GM06990 (cell line): Measurements from ENCODE around the gene CIITA.
A peak's percentile ranks its signal among the peaks of the same experiment; 100 is the strongest.

ENCODE experiments used
- DNase-seq: peaks from one replicate; pipeline ENCODE4 v3.0.0-alpha.2; 2011; ENCODE audit not compliant: insufficient read length; ENCODE audit errors: extremely low read depth
- H3K27me3 ChIP-seq: replicated peaks from 2 replicates; pipeline ENCODE4 v1.6.0; 2011; ENCODE audit warnings: low read length; ENCODE audit not compliant: control insufficient read depth, insufficient read depth
- H3K36me3 ChIP-seq: 2 replicates; pipeline ENCODE4 v1.5.1; 2011; ENCODE audit warnings: low read length; ENCODE audit not compliant: control insufficient read depth, insufficient read depth
- H3K4me3 ChIP-seq: replicated peaks from 2 replicates; pipeline ENCODE4 v1.5.1; 2011; ENCODE audit warnings: low read depth, mild to moderate bottlenecking, control low read depth, low read length
- TF ChIP-seq, protein P1 (sequence below): IDR thresholded peaks from 2 replicates; pipeline ENCODE4 v1.5.1; 2011; ENCODE audit warnings: low read length, control low read depth, mild to moderate bottlenecking, inconsistent platforms; ENCODE audit not compliant: insufficient read depth, poor library complexity, severe bottlenecking

CIITA gene

DNA sequence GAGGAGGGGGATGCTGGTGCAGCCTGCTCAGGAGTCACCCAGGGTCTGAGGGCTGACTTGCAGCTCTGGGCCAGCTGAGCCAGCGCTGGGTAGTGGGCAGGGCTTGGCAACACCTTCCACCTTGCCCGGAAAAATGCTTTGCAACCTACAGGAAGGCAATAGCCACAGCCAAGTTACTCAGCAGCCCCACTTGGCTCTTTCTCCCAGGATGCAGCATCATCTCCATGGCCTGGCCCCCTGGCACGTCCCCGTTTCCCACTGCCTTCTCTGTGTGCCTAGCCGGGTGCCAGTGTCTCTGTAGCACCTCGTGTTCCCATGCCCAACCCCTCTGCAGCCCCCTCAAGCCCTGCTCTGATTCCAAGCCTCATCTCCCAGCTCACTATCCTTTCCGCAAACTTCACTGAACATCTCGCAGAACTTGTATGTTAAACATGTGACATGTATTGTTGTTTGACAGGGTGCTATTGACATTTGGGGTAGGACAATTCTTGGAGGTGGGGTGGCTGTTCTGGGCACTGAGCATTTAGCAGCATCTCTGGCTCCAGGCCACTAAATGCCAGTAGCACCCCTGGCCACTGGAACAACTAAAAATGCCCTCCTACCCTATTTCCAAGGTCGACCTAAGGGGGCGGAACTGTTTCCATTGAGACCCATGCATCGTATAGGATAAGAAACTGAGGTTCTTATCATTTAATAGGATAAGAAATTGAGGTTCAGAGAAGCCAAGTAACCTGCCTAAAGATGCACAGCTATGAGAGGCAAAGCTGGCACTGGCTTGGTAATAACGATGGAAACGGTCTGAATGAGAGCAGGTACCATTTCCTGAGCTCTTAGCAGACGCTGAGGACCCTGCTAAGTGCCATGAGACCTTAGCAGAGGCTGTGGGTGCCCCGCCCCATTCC is 53.1 kb downstream of the CIITA start:
- TF ChIP-seq, protein P1, sequence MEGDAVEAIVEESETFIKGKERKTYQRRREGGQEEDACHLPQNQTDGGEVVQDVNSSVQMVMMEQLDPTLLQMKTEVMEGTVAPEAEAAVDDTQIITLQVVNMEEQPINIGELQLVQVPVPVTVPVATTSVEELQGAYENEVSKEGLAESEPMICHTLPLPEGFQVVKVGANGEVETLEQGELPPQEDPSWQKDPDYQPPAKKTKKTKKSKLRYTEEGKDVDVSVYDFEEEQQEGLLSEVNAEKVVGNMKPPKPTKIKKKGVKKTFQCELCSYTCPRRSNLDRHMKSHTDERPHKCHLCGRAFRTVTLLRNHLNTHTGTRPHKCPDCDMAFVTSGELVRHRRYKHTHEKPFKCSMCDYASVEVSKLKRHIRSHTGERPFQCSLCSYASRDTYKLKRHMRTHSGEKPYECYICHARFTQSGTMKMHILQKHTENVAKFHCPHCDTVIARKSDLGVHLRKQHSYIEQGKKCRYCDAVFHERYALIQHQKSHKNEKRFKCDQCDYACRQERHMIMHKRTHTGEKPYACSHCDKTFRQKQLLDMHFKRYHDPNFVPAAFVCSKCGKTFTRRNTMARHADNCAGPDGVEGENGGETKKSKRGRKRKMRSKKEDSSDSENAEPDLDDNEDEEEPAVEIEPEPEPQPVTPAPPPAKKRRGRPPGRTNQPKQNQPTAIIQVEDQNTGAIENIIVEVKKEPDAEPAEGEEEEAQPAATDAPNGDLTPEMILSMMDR: no peak
- no peak for DNase-seq
- Histone ChIP-seq H3K4me3 (no peak overlapping the region), H3K27me3 (no peaks in the 10 kb centered on the region), H3K36me3 (peaks cover 25% of the 10 kb centered on the region)

DNA sequence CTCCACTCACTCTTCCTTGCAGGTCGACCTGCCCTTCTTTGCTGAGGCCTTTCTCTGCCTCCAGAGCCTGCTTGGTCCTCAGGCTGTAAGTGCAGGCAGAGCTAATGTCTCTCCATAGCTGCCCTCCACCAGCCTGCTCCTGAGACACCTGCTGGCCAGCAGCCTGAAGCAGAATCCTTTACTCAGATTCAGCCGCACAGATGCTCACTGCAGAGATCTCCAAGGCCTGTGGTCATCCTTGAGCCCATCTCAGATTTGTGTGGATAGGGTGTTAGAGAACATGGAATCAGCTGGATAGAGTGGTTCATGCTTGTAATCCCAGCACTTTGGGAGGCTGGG is 53.7 kb downstream of the CIITA start:
- DNase-seq: no peak
- TF ChIP-seq, protein P1: peak; percentile 39
- Histone ChIP-seq H3K27me3 (no peaks in the 10 kb centered on the region), H3K4me3 (no peak overlapping the region), H3K36me3 (peaks cover 20% of the 10 kb centered on the region)

DNA sequence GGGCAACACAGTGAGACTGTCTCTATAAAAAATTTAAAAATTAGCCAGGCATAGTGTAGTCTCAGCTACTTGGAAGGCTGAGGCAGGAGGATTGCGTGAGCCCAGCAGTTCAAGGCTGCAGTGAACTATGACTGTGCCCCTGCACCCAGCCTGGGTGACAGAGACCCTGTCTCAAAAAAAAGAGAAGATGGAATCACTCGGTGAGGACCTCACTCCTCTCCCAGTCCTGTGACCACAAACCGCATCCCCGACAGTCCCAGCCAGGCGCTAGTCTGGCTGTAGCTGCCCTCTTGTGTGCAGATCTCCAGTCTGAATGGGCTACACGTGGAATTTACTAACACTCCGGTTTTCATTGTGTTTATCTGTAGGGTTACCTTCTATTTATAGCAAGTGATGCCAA is 54.1 kb downstream of the CIITA start:
- no peaks in the 10 kb centered on the region for H3K27me3 ChIP-seq
- no peak for DNase-seq
- peaks cover 17% of the 10 kb centered on the region for H3K36me3 ChIP-seq
- H3K4me3 ChIP-seq: no peak overlapping the region
- TF ChIP-seq, protein P1: no peak

DNA sequence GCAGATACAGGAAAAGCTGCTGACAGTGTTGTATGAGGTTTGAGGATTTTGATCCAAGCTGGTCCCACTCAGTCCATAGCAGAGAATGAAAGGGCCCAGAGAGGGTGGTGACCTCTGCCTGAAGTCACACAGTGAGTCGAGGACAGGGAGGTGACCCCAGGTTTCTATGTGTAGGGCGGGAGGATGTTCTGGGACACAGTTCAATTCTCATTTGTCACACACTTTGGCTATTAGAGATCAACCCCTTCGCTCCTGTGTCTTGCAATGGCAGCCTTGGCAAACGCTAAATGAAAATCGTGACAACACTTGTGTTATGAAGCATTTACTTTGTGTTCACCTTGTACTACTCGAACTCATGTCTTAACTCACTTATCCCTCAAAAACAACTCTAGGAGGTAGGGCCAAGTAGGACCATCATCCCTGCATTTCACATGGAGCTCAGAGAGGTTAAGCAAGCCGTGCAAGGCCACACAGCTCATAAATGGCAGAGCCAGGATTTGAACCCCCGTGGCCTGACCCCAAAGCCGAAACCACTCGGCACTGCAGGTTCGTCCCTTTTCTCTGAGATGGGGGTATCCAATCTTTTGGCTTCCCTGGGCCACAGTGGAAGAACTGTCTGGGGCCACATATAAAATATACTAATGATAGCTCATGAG is 55.1 kb downstream of the CIITA start:
- DNase-seq: no peak
- TF ChIP-seq, protein P1: no peak
- no peaks in the 10 kb centered on the region for H3K27me3 ChIP-seq
- peaks cover 19% of the 10 kb centered on the region for H3K36me3 ChIP-seq
- H3K4me3 ChIP-seq: no peak overlapping the region

DNA sequence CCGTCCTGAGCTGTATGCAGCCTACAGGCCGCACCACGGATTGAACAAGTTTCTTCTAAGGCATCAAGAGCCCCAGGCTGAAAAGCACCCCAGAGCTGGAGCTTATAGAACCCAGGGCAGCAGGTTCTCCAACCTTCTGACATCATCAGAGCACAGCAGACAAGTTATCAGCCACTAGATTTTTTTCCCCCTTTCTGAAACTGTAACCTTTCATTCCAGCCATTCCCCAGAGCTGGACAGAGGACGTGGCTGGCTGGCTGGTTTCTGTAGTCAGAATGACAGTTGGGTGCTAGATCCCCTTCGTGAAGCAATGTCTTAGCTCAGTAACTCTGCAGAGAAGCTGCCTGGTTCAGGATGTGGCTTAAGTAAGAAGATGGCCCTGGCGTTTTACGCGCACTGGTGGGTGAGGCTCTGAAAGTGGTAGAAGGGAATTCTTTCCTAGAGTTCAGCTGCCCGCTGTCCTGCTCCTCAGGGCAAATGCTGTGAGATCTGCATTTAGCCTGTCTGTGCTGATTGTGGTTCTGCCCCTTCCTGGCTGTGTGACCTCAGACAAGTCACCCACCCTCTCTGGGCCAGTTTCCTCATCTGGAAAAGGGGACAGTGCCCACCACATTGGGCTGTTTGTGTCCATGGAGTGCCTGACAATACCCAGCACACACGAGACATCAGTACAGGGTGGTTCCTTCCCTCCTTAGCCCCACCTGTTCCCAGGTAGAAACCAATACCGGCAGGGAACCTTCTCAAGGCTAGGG is 56.1 kb downstream of the CIITA start:
- no peak for DNase-seq
- Histone ChIP-seq H3K4me3 (no peak overlapping the region), H3K36me3 (peaks cover 22% of the 10 kb centered on the region), H3K27me3 (no peaks in the 10 kb centered on the region)
- TF ChIP-seq, protein P1: no peak
